Astrocyte of the cerebellum (primary cell): ENCODE measurements around the gene CTU1.

Experiments used
- DNase-seq: peaks from one replicate; pipeline ENCODE4 v3.0.0-alpha.2; 2011; ENCODE audit warnings: low read depth
- H3K4me3 ChIP-seq: 2 replicates; pipeline ENCODE4 v1.5.1; 2011; ENCODE audit warnings: mild to moderate bottlenecking, low read depth, low read length, moderate library complexity
- in situ Hi-C: cut with HindIII; loops from 2 replicates; pipeline ENCODE4 v1.10.0; 2017; ENCODE audit warnings: low sequenced_read_pairs
- TF ChIP-seq, protein P1 (sequence below): IDR thresholded peaks from 2 replicates; pipeline ENCODE4 v1.5.1; 2012; ENCODE audit warnings: low read length, low read depth, moderate library complexity, mild to moderate bottlenecking; ENCODE audit errors: missing control alignments

Gene CTU1

GRCh38 chr19:51096473-51097165 lies 11.6 kb downstream of the CTU1 start:
- TF ChIP-seq, protein P1, sequence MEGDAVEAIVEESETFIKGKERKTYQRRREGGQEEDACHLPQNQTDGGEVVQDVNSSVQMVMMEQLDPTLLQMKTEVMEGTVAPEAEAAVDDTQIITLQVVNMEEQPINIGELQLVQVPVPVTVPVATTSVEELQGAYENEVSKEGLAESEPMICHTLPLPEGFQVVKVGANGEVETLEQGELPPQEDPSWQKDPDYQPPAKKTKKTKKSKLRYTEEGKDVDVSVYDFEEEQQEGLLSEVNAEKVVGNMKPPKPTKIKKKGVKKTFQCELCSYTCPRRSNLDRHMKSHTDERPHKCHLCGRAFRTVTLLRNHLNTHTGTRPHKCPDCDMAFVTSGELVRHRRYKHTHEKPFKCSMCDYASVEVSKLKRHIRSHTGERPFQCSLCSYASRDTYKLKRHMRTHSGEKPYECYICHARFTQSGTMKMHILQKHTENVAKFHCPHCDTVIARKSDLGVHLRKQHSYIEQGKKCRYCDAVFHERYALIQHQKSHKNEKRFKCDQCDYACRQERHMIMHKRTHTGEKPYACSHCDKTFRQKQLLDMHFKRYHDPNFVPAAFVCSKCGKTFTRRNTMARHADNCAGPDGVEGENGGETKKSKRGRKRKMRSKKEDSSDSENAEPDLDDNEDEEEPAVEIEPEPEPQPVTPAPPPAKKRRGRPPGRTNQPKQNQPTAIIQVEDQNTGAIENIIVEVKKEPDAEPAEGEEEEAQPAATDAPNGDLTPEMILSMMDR: no peak
- in situ Hi-C loops: no loop called here
- no peak for DNase-seq
- no peak overlapping the region for H3K4me3 ChIP-seq

- no peak for DNase-seq
- TF ChIP-seq, protein P1: peak; percentile 67
- H3K4me3 ChIP-seq: no peak overlapping the region
- in situ Hi-C loops: no loop called here
Observed at GRCh38 chr19:51094696-51095279, 13.4 kb downstream of the CTU1 start.

GRCh38 chr19:51093510-51094345 lies 14.5 kb downstream of the CTU1 start:
- in situ Hi-C loops: no loop called here
- H3K4me3 ChIP-seq: no peak overlapping the region
- TF ChIP-seq, protein P1: no peak
- DNase-seq: no peak

GRCh38 chr19:51093101-51093500 lies 15.1 kb downstream of the CTU1 start:
- no peak for DNase-seq
- TF ChIP-seq, protein P1: no peak
- in situ Hi-C loops: no loop called here
- no peak overlapping the region for H3K4me3 ChIP-seq

GRCh38 chr19:51091895-51092873 lies 16.0 kb downstream of the CTU1 start:
- in situ Hi-C loops: no loop called here
- H3K4me3 ChIP-seq: no peak overlapping the region
- no peak for DNase-seq
- TF ChIP-seq, protein P1: no peak

- DNase-seq: no peak
- in situ Hi-C loops: no loop called here
Observed at GRCh38 chr19:51091126-51091525, 17.1 kb downstream of the CTU1 start.

More at GRCh38 chr19:51091126-51091525, 17.1 kb downstream of the CTU1 start:
- TF ChIP-seq, protein P1: no peak
- H3K4me3 ChIP-seq: no peak overlapping the region
